Fibroblast of the aortic adventitia (primary cell): ENCODE results near the gene BOD1L2. TPM values are rescaled to one million over a fixed set of nuclear protein-coding genes. Genes with fewer than 3 reads are reported as not detected.

Source experiments
- DNase-seq: peaks from one replicate; pipeline ENCODE4 v3.0.0-alpha.2; 2010; ENCODE audit warnings: low read depth
- H3K4me3 ChIP-seq: 2 replicates; pipeline ENCODE4 v1.5.1; 2011; ENCODE audit warnings: low read depth, mild to moderate bottlenecking, control low read depth, low read length, moderate library complexity
- total RNA-seq: library from RNA; depleted of rRNA; stranded (reverse); fragments of >200 nt; gene quantifications from 2 replicates; pipeline ENCODE4 v1.2.3, GENCODE V29; 2012; ENCODE audit warnings: low replicate concordance
- TF ChIP-seq, protein P1 (sequence below): IDR thresholded peaks from 2 replicates; pipeline ENCODE4 v1.5.1; 2011; ENCODE audit warnings: mild to moderate bottlenecking, low read length, control low read depth, inconsistent platforms; ENCODE audit not compliant: insufficient read depth

The BOD1L2 gene
- total RNA-seq, 1 donor: not detected

DNA sequence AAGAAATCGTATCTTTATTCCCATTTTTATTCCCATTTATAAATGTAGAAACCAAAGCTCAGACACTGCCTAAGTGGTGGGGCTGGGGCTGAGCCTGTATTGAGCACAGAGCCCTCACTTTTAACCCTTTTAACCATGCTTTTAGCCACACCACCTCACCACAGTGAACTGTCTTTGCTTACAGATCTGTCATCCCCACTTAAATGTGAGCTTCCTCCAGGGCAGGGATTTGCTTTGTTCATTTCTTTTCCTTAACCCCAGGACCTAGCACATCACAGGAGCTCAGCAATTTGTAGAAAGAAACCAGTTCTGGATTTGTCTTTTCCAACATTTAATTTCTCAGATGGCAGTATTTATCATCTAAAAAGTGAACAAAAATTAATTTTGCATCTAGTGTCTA lies 2.2 kb downstream of the BOD1L2 start:
- H3K4me3 ChIP-seq: no peak overlapping the region
- TF ChIP-seq, protein P1, sequence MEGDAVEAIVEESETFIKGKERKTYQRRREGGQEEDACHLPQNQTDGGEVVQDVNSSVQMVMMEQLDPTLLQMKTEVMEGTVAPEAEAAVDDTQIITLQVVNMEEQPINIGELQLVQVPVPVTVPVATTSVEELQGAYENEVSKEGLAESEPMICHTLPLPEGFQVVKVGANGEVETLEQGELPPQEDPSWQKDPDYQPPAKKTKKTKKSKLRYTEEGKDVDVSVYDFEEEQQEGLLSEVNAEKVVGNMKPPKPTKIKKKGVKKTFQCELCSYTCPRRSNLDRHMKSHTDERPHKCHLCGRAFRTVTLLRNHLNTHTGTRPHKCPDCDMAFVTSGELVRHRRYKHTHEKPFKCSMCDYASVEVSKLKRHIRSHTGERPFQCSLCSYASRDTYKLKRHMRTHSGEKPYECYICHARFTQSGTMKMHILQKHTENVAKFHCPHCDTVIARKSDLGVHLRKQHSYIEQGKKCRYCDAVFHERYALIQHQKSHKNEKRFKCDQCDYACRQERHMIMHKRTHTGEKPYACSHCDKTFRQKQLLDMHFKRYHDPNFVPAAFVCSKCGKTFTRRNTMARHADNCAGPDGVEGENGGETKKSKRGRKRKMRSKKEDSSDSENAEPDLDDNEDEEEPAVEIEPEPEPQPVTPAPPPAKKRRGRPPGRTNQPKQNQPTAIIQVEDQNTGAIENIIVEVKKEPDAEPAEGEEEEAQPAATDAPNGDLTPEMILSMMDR: no peak
- no peak for DNase-seq

DNA sequence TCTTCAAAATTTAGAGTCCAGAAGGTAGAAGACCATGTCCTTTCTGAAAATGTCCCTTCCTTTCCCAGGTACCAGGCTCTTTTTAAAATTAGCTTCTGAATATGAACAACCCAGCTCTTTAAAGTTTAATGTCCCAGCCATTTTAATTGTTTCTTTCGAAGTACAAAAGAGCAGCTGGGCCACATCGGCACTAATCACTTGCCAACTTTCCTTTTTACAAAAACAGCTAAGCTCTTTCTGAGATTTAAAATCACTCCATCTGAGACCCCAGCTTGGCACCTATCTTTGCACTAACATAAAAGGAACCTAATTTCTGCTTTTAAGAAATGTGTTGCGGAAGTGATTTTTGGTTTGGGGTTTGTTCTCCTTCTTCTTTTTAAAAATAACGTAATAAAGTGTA lies 2.6 kb downstream of the BOD1L2 start:
- H3K4me3 ChIP-seq: no peak overlapping the region
- TF ChIP-seq, protein P1: no peak
- DNase-seq: no peak

DNA sequence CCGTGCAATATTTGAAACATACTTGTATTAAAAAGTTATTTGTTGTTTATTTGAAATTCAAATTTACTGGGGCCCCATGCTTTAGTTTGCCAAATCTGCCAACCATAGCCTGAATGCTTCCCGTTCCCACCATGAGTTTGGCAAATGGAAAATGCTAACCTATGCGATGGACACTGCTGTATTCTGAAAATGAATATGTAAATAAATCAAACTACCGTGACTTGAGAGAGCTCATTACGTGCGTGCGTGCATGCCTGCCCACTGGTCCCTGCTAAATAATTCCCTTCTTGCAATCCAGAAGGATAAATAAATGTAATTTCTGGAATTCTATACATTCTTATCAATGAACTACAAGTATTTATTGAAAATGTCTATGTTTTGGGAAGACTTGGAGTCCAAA lies 3.2 kb downstream of the BOD1L2 start:
- TF ChIP-seq, protein P1: no peak
- H3K4me3 ChIP-seq: no peak overlapping the region
- DNase-seq: no peak

DNA sequence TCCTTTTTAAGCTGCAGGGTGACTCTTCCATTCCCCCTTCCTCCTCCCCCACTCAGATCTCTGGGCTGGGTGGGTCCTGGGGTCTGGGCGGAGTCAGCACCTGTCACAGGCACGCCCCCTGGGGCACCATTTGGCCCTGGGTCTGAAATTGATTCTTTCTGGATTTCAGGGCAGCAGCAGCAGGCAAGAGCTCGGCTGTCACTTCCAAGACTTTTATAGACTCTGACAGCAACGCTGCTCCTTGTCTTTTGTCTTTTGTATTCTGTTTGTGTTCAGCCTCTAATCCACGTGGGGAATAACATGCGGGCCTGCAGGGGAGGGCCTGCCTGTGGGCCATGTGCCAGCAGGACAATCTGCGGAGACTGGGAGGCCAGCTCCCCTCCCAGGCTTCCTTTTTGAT lies 3.9 kb downstream of the BOD1L2 start:
- no peak overlapping the region for H3K4me3 ChIP-seq
- no peak for DNase-seq
- TF ChIP-seq, protein P1: no peak

DNA sequence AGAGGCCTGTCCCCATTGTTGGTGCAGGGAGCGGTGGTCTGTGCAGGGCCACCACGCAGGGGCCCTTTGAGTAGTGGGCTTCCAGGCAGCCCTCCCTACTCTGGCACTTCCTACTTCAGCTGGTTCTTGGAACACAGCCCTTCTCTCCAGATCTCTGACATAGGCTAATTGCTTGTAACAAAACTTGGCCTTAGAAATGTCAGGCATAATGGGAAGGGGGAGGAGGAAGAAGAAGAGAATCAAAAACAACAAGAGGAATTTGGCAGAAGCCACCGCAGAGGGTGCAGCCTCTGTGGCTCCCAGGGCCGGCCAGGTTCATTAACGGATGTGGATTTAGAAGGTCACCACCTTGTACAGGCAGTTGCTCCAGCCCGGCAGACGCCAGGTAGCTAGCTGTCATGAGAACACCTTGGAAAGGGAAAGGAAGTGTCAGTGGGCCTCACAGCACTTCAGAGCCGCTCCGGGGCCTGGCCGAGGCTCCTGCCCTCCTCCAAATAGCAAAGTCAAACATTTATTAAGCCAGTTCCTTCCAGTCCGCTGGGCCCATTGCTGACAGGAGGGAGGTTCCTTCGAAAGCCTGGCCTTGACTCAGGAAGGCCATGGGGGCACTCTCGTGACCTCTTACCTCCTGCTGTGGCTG lies 7.4 kb downstream of the BOD1L2 start:
- H3K4me3 ChIP-seq: no peak overlapping the region
- no peak for DNase-seq
- TF ChIP-seq, protein P1: no peak

DNA sequence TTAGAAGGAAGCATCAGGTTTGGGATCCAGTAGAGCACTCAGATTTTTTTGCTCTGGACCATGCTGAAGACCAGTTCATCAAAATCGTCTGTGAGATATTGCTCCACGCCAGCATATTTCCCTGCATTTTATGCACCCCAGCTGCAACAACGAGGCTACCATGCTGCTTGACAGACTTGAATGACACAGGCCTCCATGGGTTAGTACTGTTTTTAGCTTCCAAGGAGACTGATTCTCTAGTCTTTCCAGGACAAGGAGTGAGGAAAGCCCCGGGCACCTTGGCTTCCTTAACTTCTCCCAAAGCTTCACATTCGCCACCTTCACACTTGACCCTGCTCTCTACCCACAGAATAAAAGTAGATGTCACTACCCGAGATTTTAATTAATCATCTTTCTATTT lies 17.5 kb downstream of the BOD1L2 start:
- H3K4me3 ChIP-seq: no peak overlapping the region
- DNase-seq: no peak
- TF ChIP-seq, protein P1: no peak
